KMS-11 (cell line): Measurements from ENCODE around the gene EXOC6B.

Source experiments
- H2AFZ ChIP-seq: fragments of 200-600 bp; sonication (generic); 2 replicates; pipeline ENCODE4 v1.6.1; 2016; ENCODE audit warnings: antibody characterized with exemption, mixed run types, low read depth
- H3K27ac ChIP-seq: fragments of 200-600 bp; sonication (generic); 2 replicates; pipeline ENCODE4 v1.6.1; 2016; ENCODE audit warnings: mild to moderate bottlenecking, mixed run types
- H3K27me3 ChIP-seq: fragments of 200-600 bp; sonication (generic); 2 replicates; pipeline ENCODE4 v1.6.1; 2017; ENCODE audit warnings: mild to moderate bottlenecking, low read depth, mixed run types, moderate library complexity; ENCODE audit not compliant: insufficient read depth
- H3K36me3 ChIP-seq: fragments of 200-600 bp; sonication (generic); 2 replicates; pipeline ENCODE4 v1.6.1; 2017; ENCODE audit warnings: mild to moderate bottlenecking, mixed run types; ENCODE audit not compliant: insufficient read depth
- H3K4me1 ChIP-seq: fragments of 200-600 bp; sonication (generic); 2 replicates; pipeline ENCODE4 v1.6.1; 2016; ENCODE audit warnings: mild to moderate bottlenecking, low read depth, mixed run types; ENCODE audit not compliant: poor library complexity, severe bottlenecking
- H3K4me2 ChIP-seq: fragments of 200-600 bp; sonication (generic); 2 replicates; pipeline ENCODE4 v1.7.0; 2016; ENCODE audit warnings: mild to moderate bottlenecking, mixed run types
- H3K4me3 ChIP-seq: fragments of 200-600 bp; sonication (generic); IDR thresholded peaks from 2 replicates; pipeline ENCODE4 v1.6.1; 2017; ENCODE audit warnings: low read depth, low read length, mixed read lengths; ENCODE audit not compliant: insufficient read depth
- H3K79me2 ChIP-seq: fragments of 200-600 bp; sonication (generic); 2 replicates; pipeline ENCODE4 v1.6.1; 2016; ENCODE audit warnings: low read depth, mixed run types; ENCODE audit not compliant: insufficient read depth
- H3K9ac ChIP-seq: fragments of 200-600 bp; sonication (generic); 2 replicates; pipeline ENCODE4 v1.6.1; 2016; ENCODE audit warnings: mild to moderate bottlenecking, mixed run types
- H4K20me1 ChIP-seq: fragments of 200-600 bp; sonication (generic); 2 replicates; pipeline ENCODE4 v1.6.1; 2016; ENCODE audit warnings: mild to moderate bottlenecking, mixed run types; ENCODE audit not compliant: insufficient read depth
- TF ChIP-seq, protein P1 (sequence below): fragments of 200-600 bp; sonication (generic); conservative IDR thresholded peaks from 2 replicates; pipeline ENCODE4 v1.6.1; 2017; ENCODE audit warnings: low read depth, mild to moderate bottlenecking, antibody characterized with exemption, low read length, moderate library complexity, mixed read lengths

The EXOC6B gene

DNA sequence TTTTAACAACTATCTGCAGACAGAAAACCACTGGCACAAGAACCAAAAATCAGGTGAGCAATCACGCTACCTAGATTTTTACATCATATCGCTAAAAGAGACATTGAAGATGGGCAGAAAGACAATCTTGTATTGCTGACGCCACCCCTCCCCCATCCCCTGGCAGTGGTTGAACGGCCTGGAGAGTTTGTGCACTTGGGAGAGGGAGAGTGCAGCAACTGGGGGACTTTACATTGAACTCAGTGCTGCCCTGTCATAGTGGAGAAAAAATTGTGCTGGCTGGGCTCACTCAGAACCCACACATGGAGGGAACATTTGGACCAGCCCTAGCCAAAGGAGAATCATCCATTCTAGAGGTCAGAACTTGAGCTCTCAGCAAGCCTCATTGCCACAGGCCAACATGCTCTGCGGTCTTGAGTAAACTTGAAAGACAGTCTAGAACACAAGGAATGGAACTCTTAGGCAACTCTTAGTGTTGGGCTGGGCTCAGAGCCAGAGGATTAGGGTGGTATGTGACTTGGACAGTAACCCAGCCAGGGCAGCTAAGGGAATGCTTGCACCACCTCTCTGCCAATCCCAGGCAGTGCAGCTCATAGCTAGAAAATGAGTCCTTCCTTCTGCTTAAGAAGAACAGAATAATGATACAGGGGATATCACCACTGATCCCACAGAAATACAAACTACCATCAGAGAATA lies 458.2 kb downstream of the EXOC6B start:
- Histone ChIP-seq H3K4me2 (no peak overlapping the region), H3K27me3 (no peaks in the 10 kb centered on the region), H3K9ac (no peak overlapping the region), H4K20me1 (no peaks in the 10 kb centered on the region), H3K4me1 (no peaks in the 10 kb centered on the region), H3K27ac (no peak overlapping the region), H2AFZ (no peak overlapping the region), H3K36me3 (no peaks in the 10 kb centered on the region), H3K4me3 (no peak overlapping the region), H3K79me2 (no peaks in the 10 kb centered on the region)
- TF ChIP-seq, protein P1, sequence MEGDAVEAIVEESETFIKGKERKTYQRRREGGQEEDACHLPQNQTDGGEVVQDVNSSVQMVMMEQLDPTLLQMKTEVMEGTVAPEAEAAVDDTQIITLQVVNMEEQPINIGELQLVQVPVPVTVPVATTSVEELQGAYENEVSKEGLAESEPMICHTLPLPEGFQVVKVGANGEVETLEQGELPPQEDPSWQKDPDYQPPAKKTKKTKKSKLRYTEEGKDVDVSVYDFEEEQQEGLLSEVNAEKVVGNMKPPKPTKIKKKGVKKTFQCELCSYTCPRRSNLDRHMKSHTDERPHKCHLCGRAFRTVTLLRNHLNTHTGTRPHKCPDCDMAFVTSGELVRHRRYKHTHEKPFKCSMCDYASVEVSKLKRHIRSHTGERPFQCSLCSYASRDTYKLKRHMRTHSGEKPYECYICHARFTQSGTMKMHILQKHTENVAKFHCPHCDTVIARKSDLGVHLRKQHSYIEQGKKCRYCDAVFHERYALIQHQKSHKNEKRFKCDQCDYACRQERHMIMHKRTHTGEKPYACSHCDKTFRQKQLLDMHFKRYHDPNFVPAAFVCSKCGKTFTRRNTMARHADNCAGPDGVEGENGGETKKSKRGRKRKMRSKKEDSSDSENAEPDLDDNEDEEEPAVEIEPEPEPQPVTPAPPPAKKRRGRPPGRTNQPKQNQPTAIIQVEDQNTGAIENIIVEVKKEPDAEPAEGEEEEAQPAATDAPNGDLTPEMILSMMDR = no peak

DNA sequence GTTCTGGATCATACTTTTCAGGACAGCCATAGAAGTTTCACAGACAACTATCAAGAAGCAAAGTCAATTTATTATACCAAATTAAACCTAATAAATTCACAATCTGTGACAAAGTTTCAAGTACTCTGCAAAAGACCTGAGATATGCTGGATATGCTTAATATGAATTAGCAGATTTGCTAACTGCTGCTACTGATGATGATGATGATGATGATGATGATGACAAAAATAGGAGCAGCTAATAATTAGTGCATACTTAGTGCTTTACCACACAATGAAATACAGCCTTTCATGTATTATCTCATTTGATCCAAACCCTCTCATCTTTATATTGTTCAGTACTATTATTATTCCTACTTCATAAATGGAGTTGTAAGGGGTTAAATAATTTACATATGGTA lies 462.4 kb downstream of the EXOC6B start:
- Histone ChIP-seq H3K27me3 (no peaks in the 10 kb centered on the region), H3K27ac (no peak overlapping the region), H2AFZ (no peak overlapping the region), H3K4me2 (no peak overlapping the region), H4K20me1 (no peaks in the 10 kb centered on the region), H3K9ac (no peak overlapping the region), H3K4me3 (no peak overlapping the region), H3K4me1 (no peaks in the 10 kb centered on the region), H3K79me2 (no peaks in the 10 kb centered on the region), H3K36me3 (no peaks in the 10 kb centered on the region)
- TF ChIP-seq, protein P1 = no peak

DNA sequence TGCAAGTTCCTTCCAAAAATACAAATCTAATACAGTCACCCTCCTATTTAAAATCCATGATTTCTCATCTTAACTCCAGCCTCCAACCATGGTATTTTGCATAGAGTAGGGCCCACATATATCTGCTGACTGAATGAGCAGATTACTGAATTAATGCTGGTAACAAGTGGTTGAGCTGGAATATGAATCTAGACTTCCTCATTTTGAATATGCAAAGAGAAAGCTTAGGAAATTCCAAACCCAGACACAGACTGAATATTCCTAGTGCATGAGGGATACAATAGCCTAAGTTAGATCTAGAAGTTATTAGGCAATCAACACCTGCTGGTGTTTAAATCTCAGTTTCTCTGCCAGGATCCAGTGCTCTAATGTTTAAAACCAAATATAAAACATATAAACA lies 463.1 kb downstream of the EXOC6B start:
- Histone ChIP-seq H3K27ac (no peak overlapping the region), H3K9ac (no peak overlapping the region), H2AFZ (no peak overlapping the region), H3K36me3 (no peaks in the 10 kb centered on the region), H4K20me1 (no peaks in the 10 kb centered on the region), H3K27me3 (no peaks in the 10 kb centered on the region), H3K79me2 (no peaks in the 10 kb centered on the region), H3K4me3 (no peak overlapping the region), H3K4me1 (no peaks in the 10 kb centered on the region), H3K4me2 (no peak overlapping the region)
- TF ChIP-seq, protein P1 = no peak

- no peak overlapping the region for H3K4me3 ChIP-seq
- TF ChIP-seq, protein P1 = no peak
- no peaks in the 10 kb centered on the region for H4K20me1 ChIP-seq
- H3K36me3 ChIP-seq = no peaks in the 10 kb centered on the region
- H3K4me2 ChIP-seq = no peak overlapping the region
- H3K4me1 ChIP-seq = no peaks in the 10 kb centered on the region
- no peaks in the 10 kb centered on the region for H3K79me2 ChIP-seq
- H3K27me3 ChIP-seq = no peaks in the 10 kb centered on the region
- no peak overlapping the region for H2AFZ ChIP-seq
- H3K27ac ChIP-seq = no peak overlapping the region
- H3K9ac ChIP-seq = no peak overlapping the region
Observed at GRCh38 chr2:72361521-72361920, 464.3 kb downstream of the EXOC6B start.
